GM10266 (cell line): Measurements from ENCODE around the gene MXRA7.
A peak's percentile ranks its signal among the peaks of the same experiment; 100 is the strongest.
"Not testable (repeated sequence)": the region's sequence is repeated elsewhere in the genome, so short reads cannot be mapped to it uniquely, and the experiment has no call there.

Experiments used
- DNase-seq: peaks from one replicate; pipeline ENCODE4 v3.0.0; 2012; ENCODE audit errors: extremely low spot score
- CTCF ChIP-seq: IDR thresholded peaks from 2 replicates; pipeline ENCODE4 v1.5.1; 2012; ENCODE audit warnings: mild to moderate bottlenecking, low read depth; ENCODE audit not compliant: control insufficient read depth, insufficient read depth; ENCODE audit errors: missing control alignments

MXRA7 gene

GRCh38 chr17:76713765-76714164, 3.0 kb upstream of the MXRA7 start:
- no peak for DNase-seq
- TF ChIP-seq CTCF: no peak

- DNase-seq: not testable (repeated sequence)
Measured at GRCh38 chr17:76712321-76712720, 1.6 kb upstream of the MXRA7 start.

- DNase-seq: not testable (repeated sequence)
Measured at GRCh38 chr17:76709951-76710862, 558 bp downstream of the MXRA7 start.

- TF ChIP-seq CTCF: no peak
- DNase-seq: no peak
Measured at GRCh38 chr17:76709077-76709950, 1.5 kb downstream of the MXRA7 start.

GRCh38 chr17:76707985-76708807, 2.6 kb downstream of the MXRA7 start:
- TF ChIP-seq CTCF: peak; percentile 23
- DNase-seq: no peak

- no peak for TF ChIP-seq CTCF
- no peak for DNase-seq
Measured at GRCh38 chr17:76706817-76707216, 3.9 kb downstream of the MXRA7 start.

- no peak for DNase-seq
- no peak for TF ChIP-seq CTCF
Measured at GRCh38 chr17:76704805-76705204, 6.0 kb downstream of the MXRA7 start.
